Esophagus mucosa (tissue), 1 donor: ENCODE results near the gene IGF2R. TPM values are rescaled to one million over a fixed set of nuclear protein-coding genes. Genes with fewer than 3 reads are reported as not detected.
"Not testable (repeated sequence)": the region's sequence is repeated elsewhere in the genome, so short reads cannot be mapped to it uniquely, and the experiment has no call there.

Experiments
- ATAC-seq: fragments of 200-7000 bp; cut with Tn5 transposase; one replicate; pipeline ENCODE4 v1.9.1; 2020
- total RNA-seq: library from RNA; stranded (reverse); gene quantifications from one replicate; pipeline ENCODE4 v1.2.4, GENCODE V29; 2023
- donor health status: DM: yes; HTN: yes; CAD: no.

The IGF2R gene
- total RNA-seq, 1 donor from 2014 or later: 53.5 TPM

GRCh38 chr6:160128125-160128683 is 159.3 kb downstream of the IGF2R start:
- no peak for ATAC-seq

GRCh38 chr6:160128879-160129516 is 160.1 kb downstream of the IGF2R start:
- ATAC-seq: no peak

GRCh38 chr6:160129881-160130615 is 161.2 kb downstream of the IGF2R start:
- ATAC-seq: no peak

- ATAC-seq: no peak
Measured at GRCh38 chr6:160130729-160131484, 162.0 kb downstream of the IGF2R start.

GRCh38 chr6:160131636-160132296 is 162.9 kb downstream of the IGF2R start:
- ATAC-seq: no peak

- no peak for ATAC-seq
Measured at GRCh38 chr6:160132297-160132637, 163.4 kb downstream of the IGF2R start.

- no peak for ATAC-seq
Measured at GRCh38 chr6:160132776-160133338, 164.0 kb downstream of the IGF2R start.

GRCh38 chr6:160133441-160134336 is 164.8 kb downstream of the IGF2R start:
- no peak for ATAC-seq

- ATAC-seq: not testable (repeated sequence)
Measured at GRCh38 chr6:160134337-160134751, 165.5 kb downstream of the IGF2R start.

- no peak for ATAC-seq
Measured at GRCh38 chr6:160134779-160135547, 166.1 kb downstream of the IGF2R start.

GRCh38 chr6:160135907-160136655 is 167.2 kb downstream of the IGF2R start:
- no peak for ATAC-seq

- ATAC-seq: no peak
Measured at GRCh38 chr6:160137130-160137988, 168.5 kb downstream of the IGF2R start.

- peak; percentile 56 for ATAC-seq
Measured at GRCh38 chr6:160137989-160138835, 169.3 kb downstream of the IGF2R start.

GRCh38 chr6:160138839-160139419 is 170.0 kb downstream of the IGF2R start:
- ATAC-seq: no peak

GRCh38 chr6:160139420-160139851 is 170.6 kb downstream of the IGF2R start:
- ATAC-seq: no peak

- ATAC-seq: not testable (repeated sequence)
Measured at GRCh38 chr6:160140493-160140892, 171.6 kb downstream of the IGF2R start.
